ENCODE data around the gene BTF3.

- TF ChIP-seq CTCF (conservative IDR thresholded peaks at IDR 0.05): no peak
- TF ChIP-seq EZH2 (IDR thresholded peaks at IDR 0.05; ENCODE audit: low read depth): no peak
Observed at GRCh38 chr5:73515232-73515631, 17.0 kb downstream of the BTF3 start.
